BJ (cell line): ENCODE measurements around the gene MAP3K4. TPM values are rescaled to one million over a fixed set of nuclear protein-coding genes. Genes with fewer than 3 reads are reported as not detected.

Source experiments
- CTCF ChIA-PET: fragments of 350-600 bp; formaldehyde crosslinking; extraction: SDS; loops from one replicate; lab custom pipeline; 2021; ENCODE audit warnings: antibody characterized with exemption, inconsistent platforms; lab: Yijun Ruan, JAX
- POLR2A ChIA-PET: fragments of 300-600 bp; sonication (Branson Sonifier 250); formaldehyde crosslinking; extraction: SDS; loops from one replicate; lab custom pipeline; 2021; ENCODE audit warnings: antibody characterized with exemption; lab: Charles Lee
- DNase-seq: peaks from one replicate; pipeline ENCODE4 v3.0.0-alpha.2; 2011; ENCODE audit warnings: low read depth
- H3K27me3 ChIP-seq: 2 replicates; pipeline ENCODE4 v1.6.0; 2011; ENCODE audit warnings: low read length; ENCODE audit not compliant: control insufficient read depth, insufficient read depth
- H3K36me3 ChIP-seq: 2 replicates; pipeline ENCODE4 v1.5.1; 2011; ENCODE audit warnings: low read length; ENCODE audit not compliant: control insufficient read depth, insufficient read depth
- H3K4me3 ChIP-seq: 2 replicates; pipeline ENCODE4 v1.5.1; 2011; ENCODE audit warnings: low read depth, mild to moderate bottlenecking, control low read depth, low read length
- polyA plus RNA-seq: library from polyadenylated mRNA; depleted of rRNA; stranded (reverse); fragments of >200 nt; gene quantifications from 2 replicates; pipeline ENCODE4 v1.2.3, GENCODE V29; 2011
- TF ChIP-seq, protein P1 (sequence below): IDR thresholded peaks from 2 replicates; pipeline ENCODE4 v1.5.1; 2011; ENCODE audit warnings: low read depth, mild to moderate bottlenecking, control low read depth, inconsistent platforms, low read length, moderate library complexity; ENCODE audit not compliant: insufficient read depth

The MAP3K4 gene
- polyA plus RNA-seq, 1 experiment, result 5.3 TPM

DNA sequence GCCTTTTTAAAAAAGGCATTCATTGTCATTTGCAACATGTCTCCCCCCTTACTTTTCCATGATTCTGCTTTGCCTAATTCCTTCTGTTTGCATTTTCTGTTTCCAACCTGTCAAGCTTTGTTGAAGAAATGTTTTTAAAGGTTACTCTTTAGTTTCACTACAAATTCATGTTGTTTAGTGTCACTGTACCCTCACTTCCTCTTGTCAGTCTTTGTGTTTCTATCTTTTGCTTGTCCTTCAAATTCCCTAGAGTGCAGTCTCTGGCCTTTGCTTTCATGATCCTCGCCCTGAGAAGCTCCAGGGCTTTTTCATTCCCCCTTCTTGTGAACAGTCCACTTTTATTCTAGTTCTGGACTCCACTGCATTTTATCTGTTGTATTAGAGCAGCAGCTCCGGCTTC is 90.6 kb downstream of the MAP3K4 start:
- H3K27me3 ChIP-seq, result no peaks in the 10 kb centered on the region
- H3K4me3 ChIP-seq, result no peak overlapping the region
- no peak for DNase-seq
- ChIA-PET POLR2A (no interaction called here), CTCF (interaction anchor here (1.0 kb wide), 1 partner anchor 62 kb away, joined by 3 read pairs; no protein-coding TSS in a partner anchor)
- TF ChIP-seq, protein P1, sequence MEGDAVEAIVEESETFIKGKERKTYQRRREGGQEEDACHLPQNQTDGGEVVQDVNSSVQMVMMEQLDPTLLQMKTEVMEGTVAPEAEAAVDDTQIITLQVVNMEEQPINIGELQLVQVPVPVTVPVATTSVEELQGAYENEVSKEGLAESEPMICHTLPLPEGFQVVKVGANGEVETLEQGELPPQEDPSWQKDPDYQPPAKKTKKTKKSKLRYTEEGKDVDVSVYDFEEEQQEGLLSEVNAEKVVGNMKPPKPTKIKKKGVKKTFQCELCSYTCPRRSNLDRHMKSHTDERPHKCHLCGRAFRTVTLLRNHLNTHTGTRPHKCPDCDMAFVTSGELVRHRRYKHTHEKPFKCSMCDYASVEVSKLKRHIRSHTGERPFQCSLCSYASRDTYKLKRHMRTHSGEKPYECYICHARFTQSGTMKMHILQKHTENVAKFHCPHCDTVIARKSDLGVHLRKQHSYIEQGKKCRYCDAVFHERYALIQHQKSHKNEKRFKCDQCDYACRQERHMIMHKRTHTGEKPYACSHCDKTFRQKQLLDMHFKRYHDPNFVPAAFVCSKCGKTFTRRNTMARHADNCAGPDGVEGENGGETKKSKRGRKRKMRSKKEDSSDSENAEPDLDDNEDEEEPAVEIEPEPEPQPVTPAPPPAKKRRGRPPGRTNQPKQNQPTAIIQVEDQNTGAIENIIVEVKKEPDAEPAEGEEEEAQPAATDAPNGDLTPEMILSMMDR, result no peak
- peaks cover 5% of the 10 kb centered on the region for H3K36me3 ChIP-seq

DNA sequence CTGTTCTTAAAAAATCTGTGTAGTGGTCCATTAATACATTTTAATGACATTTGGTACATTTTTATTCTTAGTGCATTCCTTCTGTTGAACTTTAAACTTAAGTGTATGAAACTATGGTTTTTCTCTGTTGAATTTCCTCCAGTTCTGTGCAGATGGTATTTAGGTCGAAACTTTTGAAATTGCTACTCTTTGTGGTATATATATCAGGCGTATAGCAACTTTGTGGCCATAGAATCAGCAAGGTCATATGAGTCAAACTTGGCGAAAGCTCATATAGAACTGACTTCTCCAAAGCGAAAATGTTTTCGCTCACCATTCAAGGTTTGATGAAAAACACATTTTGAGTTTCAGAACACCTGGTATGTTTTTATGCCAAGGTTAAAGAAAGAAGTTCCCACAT is 93.7 kb downstream of the MAP3K4 start:
- no peak for DNase-seq
- Histone ChIP-seq H3K27me3 (no peaks in the 10 kb centered on the region), H3K36me3 (peaks cover 13% of the 10 kb centered on the region), H3K4me3 (no peak overlapping the region)
- TF ChIP-seq, protein P1, result no peak
- CTCF ChIA-PET, result no interaction called here
- POLR2A ChIA-PET, result no interaction called here

DNA sequence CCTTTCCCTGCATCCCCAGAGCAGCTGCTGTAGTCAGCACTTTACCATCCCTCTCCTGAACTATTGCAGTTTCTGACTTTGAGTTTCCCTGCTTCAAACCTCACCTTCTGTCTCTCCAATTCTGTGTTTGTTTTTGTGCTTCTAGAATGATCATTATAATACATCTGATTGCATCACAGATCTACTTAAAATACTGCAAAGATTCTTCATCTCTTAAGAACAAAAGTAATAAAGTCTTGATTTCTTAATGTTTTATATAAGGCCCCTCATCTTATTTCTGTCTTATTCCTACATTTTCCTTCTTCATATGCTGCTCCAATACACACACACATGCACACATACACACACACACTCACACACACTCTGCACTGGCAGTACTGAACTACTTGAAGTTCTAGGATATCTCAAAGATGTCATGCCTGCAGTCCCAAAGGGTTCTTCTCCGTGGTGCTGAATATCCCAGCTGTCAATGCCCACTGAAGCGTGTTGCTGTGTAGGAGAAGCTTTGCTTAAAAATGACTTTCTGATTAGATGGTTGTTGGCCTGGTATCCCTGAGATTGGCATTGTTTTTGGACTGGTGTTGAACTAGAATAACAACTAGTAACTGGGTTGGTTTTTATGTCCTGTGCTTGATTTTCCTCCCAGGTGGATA is 97.2 kb downstream of the MAP3K4 start:
- H3K36me3 ChIP-seq, result peaks cover 13% of the 10 kb centered on the region
- no peak overlapping the region for H3K4me3 ChIP-seq
- POLR2A ChIA-PET, result no interaction called here
- H3K27me3 ChIP-seq, result no peaks in the 10 kb centered on the region
- CTCF ChIA-PET, result interaction anchor here (1.2 to 1.5 kb wide), 2 partner anchors 9 to 13 kb away, joined by 3 to 4 read pairs; no protein-coding TSS in a partner anchor
- TF ChIP-seq, protein P1, result no peak
- no peak for DNase-seq

DNA sequence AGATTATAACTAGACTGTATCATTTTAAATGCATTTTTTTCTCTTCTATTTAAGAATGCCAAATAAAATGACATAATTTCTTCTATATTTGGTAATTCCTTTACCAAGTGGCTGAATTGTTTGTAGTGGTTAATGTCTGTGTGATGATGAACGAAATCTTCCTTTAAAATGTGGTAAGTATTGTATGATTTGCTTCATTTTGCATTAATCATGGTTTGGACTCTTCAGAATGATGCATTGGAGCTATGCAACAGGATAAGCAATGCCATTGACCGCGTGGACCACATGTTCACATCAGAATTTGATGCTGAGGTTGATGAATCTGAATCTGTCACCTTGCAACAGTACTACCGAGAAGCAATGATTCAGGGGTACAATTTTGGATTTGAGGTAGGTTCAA is 99.6 kb downstream of the MAP3K4 start:
- no peak for DNase-seq
- H3K36me3 ChIP-seq, result peaks cover 16% of the 10 kb centered on the region
- CTCF ChIA-PET, result no interaction called here
- TF ChIP-seq, protein P1, result no peak
- H3K4me3 ChIP-seq, result no peak overlapping the region
- no peaks in the 10 kb centered on the region for H3K27me3 ChIP-seq
- POLR2A ChIA-PET, result no interaction called here

DNA sequence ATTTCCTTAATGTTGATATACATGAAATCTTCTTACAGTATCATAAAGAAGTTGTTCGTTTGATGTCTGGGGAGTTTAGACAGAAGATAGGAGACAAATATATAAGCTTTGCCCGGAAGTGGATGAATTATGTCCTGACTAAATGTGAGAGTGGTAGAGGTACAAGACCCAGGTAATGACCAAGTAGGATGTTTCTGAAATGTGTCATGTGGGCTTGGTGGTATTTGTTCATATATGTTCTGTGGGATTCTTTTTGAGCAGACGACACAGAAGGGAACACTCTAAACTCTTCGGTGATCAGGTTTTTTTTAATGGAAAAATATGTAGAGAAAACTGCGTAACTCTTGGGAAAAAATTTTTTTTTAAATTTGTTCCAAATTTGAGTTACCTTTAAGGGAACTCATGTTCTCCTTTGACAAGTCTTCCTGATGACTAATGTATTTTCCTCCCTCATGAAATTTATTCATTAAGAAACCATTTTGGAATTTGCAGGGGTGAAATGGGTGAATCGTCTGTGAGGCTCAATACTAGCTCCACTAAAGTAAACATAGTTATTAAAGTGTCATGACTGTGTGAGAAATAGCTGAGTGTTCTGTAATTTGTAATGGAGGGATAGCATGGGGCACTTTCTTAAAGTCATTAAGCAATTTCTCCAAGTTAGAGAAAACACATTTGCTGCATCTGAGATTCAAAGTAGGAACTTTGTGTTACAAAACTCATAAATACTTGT is 100.6 kb downstream of the MAP3K4 start:
- ChIA-PET CTCF (no interaction called here), POLR2A (no interaction called here)
- Histone ChIP-seq H3K27me3 (no peaks in the 10 kb centered on the region), H3K36me3 (peaks cover 15% of the 10 kb centered on the region), H3K4me3 (no peak overlapping the region)
- DNase-seq, result peak; percentile 35
- TF ChIP-seq, protein P1, result no peak
